HG03520 (cell line): Measurements from ENCODE around the gene BRD2.
"Not testable (repeated sequence)": the region's sequence is repeated elsewhere in the genome, so short reads cannot be mapped to it uniquely, and the experiment has no call there.

Source experiments
- ATAC-seq: cut with Tn5 transposase; IDR thresholded peaks from one replicate; pipeline ENCODE4 v1.9.1; 2021; ENCODE audit warnings: mild to moderate bottlenecking, moderate library complexity; ENCODE audit not compliant: unreplicated experiment

The BRD2 gene

GRCh38 chr6:32968093-32968866 is at the start of gene BRD2:
Gene BRD2 (plus strand): TSS chr6:32968594. CDS start chr6:32972899, 4,305 bp downstream.
- peak; percentile 34 for ATAC-seq

- ATAC-seq: no peak
These were observed 47.7 kb upstream of the BRD2 start for GRCh38 chr6:32920715-32921114.

- no peak for ATAC-seq
These were observed 46.3 kb upstream of the BRD2 start for GRCh38 chr6:32922083-32922482.

DNA sequence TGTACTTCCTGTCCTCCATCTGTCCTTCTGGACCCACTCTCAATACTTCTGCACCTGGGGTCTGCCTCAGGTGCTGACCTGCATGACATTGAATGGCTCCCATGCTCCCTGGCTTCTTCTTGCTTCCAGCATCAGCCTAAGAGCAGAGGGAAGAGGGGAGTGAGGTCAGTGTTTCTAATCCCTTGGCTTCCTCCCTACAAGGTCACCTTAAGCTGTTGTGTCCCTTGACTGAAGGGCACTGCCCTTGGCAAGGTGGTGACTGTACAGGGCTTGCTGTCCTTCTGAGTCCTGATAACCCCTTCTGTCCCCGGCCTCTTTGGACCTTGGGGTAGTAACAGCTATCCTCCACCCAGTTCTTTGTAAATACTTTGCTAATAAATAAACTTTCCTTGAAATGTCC is 37.2 kb upstream of the BRD2 start:
- no peak for ATAC-seq

DNA sequence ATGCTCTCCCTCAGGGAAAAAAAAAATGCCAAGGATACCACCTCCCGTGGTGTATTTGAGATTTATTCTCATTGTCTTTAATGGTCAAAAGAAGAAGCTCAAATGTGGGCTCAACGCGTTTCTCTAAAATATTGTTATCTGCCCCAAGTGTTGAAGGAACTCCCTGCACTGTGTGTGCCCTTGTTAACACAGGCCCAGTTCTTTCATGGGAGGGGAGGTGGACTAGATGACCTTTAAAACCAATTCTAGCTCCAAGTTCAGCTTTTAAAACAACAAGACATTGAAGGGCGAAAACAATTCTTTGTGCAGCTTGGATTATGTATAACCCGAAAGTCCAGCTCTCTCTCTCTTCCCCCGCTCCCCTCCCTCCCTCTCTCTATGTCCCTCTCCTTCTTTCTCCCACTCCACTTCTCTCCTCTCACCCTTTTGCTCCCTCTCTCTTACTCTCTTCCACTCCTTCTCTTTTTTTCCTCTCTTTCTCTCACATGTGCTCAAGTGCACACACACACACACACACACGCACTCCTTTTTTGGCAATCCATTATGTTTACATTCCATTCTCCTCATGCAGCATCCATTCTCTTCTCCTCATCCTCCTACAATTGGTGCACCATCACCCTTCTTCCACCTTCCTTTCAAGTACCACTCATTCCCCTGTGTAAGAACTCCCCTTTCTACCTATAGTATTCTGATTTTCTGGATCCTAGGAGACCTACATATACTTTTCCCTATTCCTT is 36.1 kb upstream of the BRD2 start:
- no peak for ATAC-seq

GRCh38 chr6:32933661-32934085 is 34.7 kb upstream of the BRD2 start:
- ATAC-seq: no peak

DNA sequence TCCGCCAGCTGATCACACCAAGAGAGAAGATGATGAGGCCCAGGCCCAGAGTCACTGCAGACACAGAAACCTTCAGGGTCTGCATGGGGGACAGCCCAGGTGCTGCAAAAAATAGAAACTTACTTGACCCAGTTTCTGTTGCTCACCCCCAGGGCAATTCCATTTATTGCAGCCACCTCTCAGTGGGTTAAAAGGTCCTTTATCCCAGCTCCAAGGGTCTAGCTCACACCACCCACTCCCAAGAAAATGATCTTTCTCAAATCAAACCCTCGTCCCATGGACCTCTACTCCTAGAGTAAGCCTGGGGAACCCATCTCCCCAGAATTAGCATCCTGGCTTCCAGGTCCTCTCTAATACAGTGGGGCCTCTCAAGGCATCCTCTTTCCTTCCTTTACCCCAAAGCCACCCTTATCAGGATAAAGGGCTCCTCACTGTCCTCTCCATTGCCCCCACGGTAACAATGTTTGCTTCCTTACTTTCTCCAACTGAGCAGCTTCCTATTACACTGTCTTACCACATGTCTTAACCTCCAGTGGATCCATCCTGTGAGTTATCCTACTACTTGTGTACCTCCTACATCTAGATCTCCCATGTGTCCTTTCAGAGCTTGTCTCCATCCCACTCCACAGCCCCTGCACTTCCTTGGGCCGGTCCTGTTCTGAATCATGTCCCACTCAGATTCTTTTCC is 32.7 kb upstream of the BRD2 start:
- ATAC-seq: no peak

GRCh38 chr6:32936239-32937152 is 31.9 kb upstream of the BRD2 start:
- no peak for ATAC-seq

GRCh38 chr6:32937230-32937633 is 31.2 kb upstream of the BRD2 start:
- no peak for ATAC-seq

DNA sequence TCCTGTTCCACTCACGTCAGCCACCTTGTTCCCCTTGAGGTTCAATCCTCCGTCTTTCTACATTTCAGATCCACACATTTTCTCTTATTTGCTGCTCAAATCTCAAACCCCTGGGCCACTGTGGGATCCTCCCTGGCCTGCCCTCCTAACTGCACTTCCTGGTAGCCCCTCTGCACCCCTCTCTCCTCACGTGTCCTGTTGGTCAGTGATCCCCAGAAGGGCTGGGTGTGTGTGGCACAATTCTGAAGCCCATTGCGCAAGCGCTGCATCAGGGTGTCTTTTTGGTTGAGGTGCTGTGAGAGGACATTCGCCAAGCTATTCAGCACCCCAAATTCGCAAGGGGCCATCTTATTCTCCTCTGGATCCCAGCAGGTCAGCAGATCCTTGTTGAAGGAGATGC is 29.9 kb upstream of the BRD2 start:
- no peak for ATAC-seq

DNA sequence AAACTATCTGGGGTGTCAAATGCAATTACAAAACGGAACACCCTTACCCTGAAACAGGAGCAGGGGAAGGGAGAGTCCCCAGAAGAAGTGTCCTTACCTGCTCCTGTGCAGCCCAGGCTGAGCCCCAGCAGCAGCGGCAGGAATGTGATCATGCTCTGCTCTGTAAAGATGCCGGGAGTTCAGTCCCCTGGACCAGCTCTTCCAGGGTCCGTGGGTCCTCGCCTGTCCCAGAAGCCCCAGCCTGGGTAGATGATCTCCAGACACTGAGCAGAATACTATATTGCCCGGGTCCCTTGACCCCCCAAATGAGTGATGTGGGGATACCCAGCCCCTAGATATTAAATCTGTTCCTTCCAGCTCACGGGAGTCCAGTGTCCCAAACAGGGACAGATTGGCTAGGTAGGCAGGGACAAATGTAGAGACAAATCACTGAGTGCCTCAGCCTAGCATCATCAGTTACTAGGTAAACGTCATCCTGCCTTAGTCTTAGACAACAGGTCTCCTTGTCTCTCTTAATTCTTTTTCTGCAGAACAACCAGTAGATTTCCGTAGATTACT is 27.7 kb upstream of the BRD2 start, which contains the start of gene HLA-DMB:
Gene HLA-DMB, minus strand, starts transcription at position 373 of the 558 bp plus-strand sequence. Its CDS starts 221 bp downstream, at position 152.
- peak; percentile 47 for ATAC-seq

DNA sequence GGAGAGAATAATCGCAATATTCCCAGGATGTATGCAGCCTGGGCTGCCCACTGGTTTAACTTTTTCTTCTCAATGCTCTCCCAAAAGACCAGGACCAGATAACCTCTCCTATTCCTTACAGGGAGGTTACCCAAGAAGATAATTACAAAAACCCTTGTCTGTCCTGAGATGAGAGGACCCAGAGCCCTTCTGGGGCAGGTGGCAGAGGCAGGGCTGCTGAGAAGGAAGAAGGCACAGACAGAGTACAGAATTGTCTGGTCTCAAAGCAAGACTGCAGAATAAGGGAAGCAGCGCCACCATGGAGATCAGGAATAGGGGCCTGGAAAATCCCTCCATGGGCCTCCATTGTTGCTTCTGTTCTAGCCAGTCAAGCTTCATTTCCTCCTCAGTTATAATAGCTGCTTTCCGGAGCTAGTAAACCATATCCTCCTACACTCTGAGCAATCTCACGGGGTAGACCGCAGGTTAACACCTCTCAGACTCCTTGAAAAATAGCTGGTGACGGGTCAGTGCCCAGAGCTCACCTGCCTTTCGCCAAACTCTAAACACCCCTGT is 27.1 kb upstream of the BRD2 start:
- peak; percentile 42 for ATAC-seq

- not testable (repeated sequence) for ATAC-seq
These were observed 25.8 kb upstream of the BRD2 start for GRCh38 chr6:32942555-32943123.

DNA sequence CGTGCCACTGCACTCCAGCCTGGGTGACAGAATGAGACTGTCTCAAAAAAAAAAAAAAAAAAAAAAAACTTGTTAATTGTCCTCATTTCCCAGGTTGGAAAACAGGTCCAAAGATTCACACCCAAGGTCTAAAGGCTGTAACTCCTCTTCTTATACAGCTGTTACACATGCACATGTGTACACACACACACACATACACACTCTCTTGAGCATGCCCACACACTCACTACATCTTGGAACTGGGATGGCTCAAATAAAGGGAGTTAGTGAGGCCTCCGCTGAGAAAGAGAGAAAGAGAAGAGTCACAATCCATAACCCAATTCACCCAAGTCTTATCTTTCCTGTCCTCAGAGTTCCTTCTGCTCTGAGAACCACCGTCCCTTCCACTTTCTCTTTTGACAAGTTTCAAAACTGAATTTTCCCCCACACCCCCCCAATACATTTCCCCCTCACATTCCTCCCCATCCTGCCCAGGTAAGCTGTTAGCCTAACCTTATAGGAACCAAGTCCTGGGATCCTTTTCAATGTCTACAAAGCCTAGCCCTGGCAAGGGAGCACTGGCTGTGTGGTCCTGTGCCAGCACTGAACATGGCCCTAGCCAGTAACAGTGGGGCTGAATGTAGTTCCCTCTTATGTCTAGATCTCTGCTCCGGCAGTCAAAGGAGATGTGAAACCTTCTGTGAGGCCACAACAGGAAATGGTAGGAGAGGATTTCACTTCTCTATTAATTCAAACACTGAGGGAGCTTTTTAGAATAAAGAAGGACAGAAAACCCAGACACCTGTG is 24.3 kb upstream of the BRD2 start:
- ATAC-seq: peak; percentile 35

GRCh38 chr6:32945108-32945760 is 23.2 kb upstream of the BRD2 start:
- ATAC-seq: no peak

- no peak for ATAC-seq
These were observed 22.4 kb upstream of the BRD2 start for GRCh38 chr6:32945953-32946352.

DNA sequence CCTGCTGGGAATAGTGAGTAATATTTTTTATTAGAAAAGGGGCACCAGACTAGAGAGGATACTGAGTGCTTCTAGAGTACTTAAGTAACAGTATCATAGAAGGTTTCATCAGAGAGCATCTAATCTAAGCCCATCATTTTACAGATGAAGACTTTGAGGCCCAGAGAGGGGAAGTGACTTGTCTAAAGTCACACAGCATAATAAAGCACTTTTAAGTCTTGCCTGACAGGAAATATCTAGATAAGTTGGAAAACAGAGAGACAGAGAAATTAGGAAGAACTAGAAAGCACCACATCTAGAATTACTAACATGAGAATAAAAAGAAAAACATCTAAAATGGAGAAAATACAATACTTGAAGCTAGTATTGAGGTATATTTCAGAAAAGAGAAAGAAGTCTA is 21.5 kb upstream of the BRD2 start:
- ATAC-seq: no peak
